ENCODE data around the gene SPACA9. TPM values are rescaled to one million over a fixed set of nuclear protein-coding genes. Genes with fewer than 3 reads are reported as not detected.

SPACA9 gene
- total RNA-seq, 1 donor from 2014 or later: 6.9 TPM

GRCh38 chr9:132858751-132859150 lies 19.9 kb upstream of the SPACA9 start:
- no peak for DNase-seq (ENCODE audit: low read depth)
- Histone ChIP-seq H3K27me3 (ENCODE audit: control insufficient read depth, insufficient read depth, low read length) (peaks cover 5% of the 10 kb centered on the region), H3K4me3 (ENCODE audit: low read depth, low read length) (no peak overlapping the region), H3K36me3 (ENCODE audit: control insufficient read depth, insufficient read depth, low read length) (no peaks in the 10 kb centered on the region)
- no peak for TF ChIP-seq CTCF (IDR thresholded peaks at IDR 0.05; ENCODE audit: insufficient read depth, low read length, poor library complexity, severe bottlenecking)

GRCh38 chr9:132861666-132862065 lies 17.0 kb upstream of the SPACA9 start:
- DNase-seq (ENCODE audit: low read depth): no peak
- H3K36me3 ChIP-seq (ENCODE audit: control insufficient read depth, insufficient read depth, low read length): no peaks in the 10 kb centered on the region
- no peak for TF ChIP-seq CTCF (IDR thresholded peaks at IDR 0.05; ENCODE audit: insufficient read depth, low read length, poor library complexity, severe bottlenecking)
- peaks cover 5% of the 10 kb centered on the region for H3K27me3 ChIP-seq (ENCODE audit: control insufficient read depth, insufficient read depth, low read length)
- no peak overlapping the region for H3K4me3 ChIP-seq (ENCODE audit: low read depth, low read length)

- Histone ChIP-seq H3K4me3 (ENCODE audit: low read depth, low read length) (no peak overlapping the region), H3K27me3 (ENCODE audit: control insufficient read depth, insufficient read depth, low read length) (peaks cover 5% of the 10 kb centered on the region), H3K36me3 (ENCODE audit: control insufficient read depth, insufficient read depth, low read length) (no peaks in the 10 kb centered on the region)
- TF ChIP-seq CTCF (IDR thresholded peaks at IDR 0.05; ENCODE audit: insufficient read depth, low read length, poor library complexity, severe bottlenecking): no peak
- no peak for DNase-seq (ENCODE audit: low read depth)
These were observed 16.2 kb upstream of the SPACA9 start for GRCh38 chr9:132862533-132862932.

- DNase-seq (ENCODE audit: low read depth): no peak
- no peak for TF ChIP-seq CTCF (IDR thresholded peaks at IDR 0.05; ENCODE audit: insufficient read depth, low read length, poor library complexity, severe bottlenecking)
- Histone ChIP-seq H3K36me3 (ENCODE audit: control insufficient read depth, insufficient read depth, low read length) (no peaks in the 10 kb centered on the region), H3K4me3 (ENCODE audit: low read depth, low read length) (no peak overlapping the region), H3K27me3 (ENCODE audit: control insufficient read depth, insufficient read depth, low read length) (peaks cover under 1% of the 10 kb centered on the region)
These were observed 15.6 kb upstream of the SPACA9 start for GRCh38 chr9:132863096-132863495.

GRCh38 chr9:132864277-132864676 lies 14.4 kb upstream of the SPACA9 start:
- no peak for DNase-seq (ENCODE audit: low read depth)
- no peaks in the 10 kb centered on the region for H3K36me3 ChIP-seq (ENCODE audit: control insufficient read depth, insufficient read depth, low read length)
- no peaks in the 10 kb centered on the region for H3K27me3 ChIP-seq (ENCODE audit: control insufficient read depth, insufficient read depth, low read length)
- no peak for TF ChIP-seq CTCF (IDR thresholded peaks at IDR 0.05; ENCODE audit: insufficient read depth, low read length, poor library complexity, severe bottlenecking)
- no peak overlapping the region for H3K4me3 ChIP-seq (ENCODE audit: low read depth, low read length)

- TF ChIP-seq CTCF (IDR thresholded peaks at IDR 0.05; ENCODE audit: insufficient read depth, low read length, poor library complexity, severe bottlenecking): no peak
- Histone ChIP-seq H3K27me3 (ENCODE audit: control insufficient read depth, insufficient read depth, low read length) (no peaks in the 10 kb centered on the region), H3K36me3 (ENCODE audit: control insufficient read depth, insufficient read depth, low read length) (no peaks in the 10 kb centered on the region), H3K4me3 (ENCODE audit: low read depth, low read length) (no peak overlapping the region)
- no peak for DNase-seq (ENCODE audit: low read depth)
These were observed 14.0 kb upstream of the SPACA9 start for GRCh38 chr9:132864691-132865090.

All from kidney epithelial cell (primary cell).